Renal cortex interstitium (tissue), 11 donors: ENCODE results near the gene CFAP46. TPM values are rescaled to one million over a fixed set of nuclear protein-coding genes. Genes with fewer than 3 reads are reported as not detected.
"Not testable (repeated sequence)": the region's sequence is repeated elsewhere in the genome, so short reads cannot be mapped to it uniquely, and the experiment has no call there.

Experiments
- DNase-seq, 11 donors: peaks; one replicate each; pipeline ENCODE4 v3.0.0-alpha.2; 2013; ENCODE audit warnings: low read depth in 9 of 11, low spot score in 4 of 11; ENCODE audit errors: extremely low read depth in 1 of 11
- polyA plus RNA-seq, 3 donors: library from polyadenylated mRNA; unstranded; fragments of 120-200 nt; gene quantifications; one replicate each; pipeline ENCODE4 v1.2.1, GENCODE V29; 2013; ENCODE audit not compliant: insufficient read length in 3 of 3

The CFAP46 gene
- polyA plus RNA-seq, 3 donors, result 7.7 to 11.4 (median 8.0) TPM

- no peak for DNase-seq
Observed at GRCh38 chr10:132908621-132909295, 33.6 kb downstream of the CFAP46 start.

DNA sequence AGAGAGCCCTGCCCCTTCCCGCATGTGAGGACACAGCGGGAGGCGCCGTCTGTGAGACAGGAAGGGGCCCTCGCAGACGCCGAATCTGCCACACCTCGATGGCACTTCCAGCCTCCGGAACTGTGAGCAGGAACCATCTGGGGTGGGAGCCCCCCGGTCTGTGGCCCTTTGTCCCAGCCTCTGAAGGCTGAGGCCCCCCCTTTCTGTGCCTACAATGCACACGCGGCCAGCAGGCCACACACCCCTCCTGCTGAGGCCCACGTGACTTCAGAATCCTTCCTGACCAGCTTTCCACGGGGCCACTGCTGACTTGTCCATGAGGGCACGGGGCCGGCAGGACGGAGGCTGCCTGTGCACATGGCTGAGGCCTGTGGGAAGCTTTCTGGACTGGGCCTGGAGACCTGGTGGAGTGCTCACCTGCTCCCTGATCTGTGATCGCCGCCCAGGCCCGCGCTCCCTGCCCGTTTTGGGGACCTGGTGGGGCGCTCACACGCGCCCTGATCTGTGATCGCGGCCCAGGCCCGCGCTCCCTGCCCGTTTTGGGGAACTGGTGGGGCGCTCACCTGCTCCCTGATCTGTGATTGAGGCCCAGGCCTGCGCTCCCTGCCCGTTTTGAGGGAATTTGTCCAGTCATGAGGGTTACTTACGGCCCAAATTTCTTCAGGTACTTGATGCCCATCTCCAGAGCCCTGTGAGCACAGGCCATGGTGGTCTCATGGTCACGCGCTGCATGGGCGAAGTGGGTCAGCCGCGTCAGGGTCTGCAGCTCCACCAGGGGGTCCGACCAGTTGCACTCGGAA is 34.3 kb downstream of the CFAP46 start:
- DNase-seq, result no peak

DNA sequence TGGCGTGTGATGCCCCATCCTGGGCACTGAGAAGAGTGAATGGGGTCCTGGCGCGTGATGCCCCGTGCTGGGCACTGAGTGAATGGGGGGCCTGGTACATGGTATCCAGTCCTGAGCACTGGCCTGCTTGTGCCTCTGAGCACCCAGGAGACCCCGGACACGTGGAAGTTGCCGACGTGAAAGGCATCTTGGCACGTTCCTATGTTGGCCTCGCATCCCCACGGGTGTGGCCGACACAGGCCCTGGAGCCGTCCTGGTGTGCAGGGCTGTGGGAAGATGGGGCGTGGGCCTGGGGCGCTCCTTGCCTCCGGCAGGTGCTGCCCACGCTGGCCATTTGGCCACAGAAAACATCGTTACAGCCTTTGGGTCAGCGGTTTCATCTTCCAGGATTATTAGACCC is 35.5 kb downstream of the CFAP46 start:
- no peak for DNase-seq

- no peak for DNase-seq
Observed at GRCh38 chr10:132906106-132906505, 36.3 kb downstream of the CFAP46 start.

GRCh38 chr10:132905661-132906060 is 36.7 kb downstream of the CFAP46 start:
- DNase-seq, result no peak

DNA sequence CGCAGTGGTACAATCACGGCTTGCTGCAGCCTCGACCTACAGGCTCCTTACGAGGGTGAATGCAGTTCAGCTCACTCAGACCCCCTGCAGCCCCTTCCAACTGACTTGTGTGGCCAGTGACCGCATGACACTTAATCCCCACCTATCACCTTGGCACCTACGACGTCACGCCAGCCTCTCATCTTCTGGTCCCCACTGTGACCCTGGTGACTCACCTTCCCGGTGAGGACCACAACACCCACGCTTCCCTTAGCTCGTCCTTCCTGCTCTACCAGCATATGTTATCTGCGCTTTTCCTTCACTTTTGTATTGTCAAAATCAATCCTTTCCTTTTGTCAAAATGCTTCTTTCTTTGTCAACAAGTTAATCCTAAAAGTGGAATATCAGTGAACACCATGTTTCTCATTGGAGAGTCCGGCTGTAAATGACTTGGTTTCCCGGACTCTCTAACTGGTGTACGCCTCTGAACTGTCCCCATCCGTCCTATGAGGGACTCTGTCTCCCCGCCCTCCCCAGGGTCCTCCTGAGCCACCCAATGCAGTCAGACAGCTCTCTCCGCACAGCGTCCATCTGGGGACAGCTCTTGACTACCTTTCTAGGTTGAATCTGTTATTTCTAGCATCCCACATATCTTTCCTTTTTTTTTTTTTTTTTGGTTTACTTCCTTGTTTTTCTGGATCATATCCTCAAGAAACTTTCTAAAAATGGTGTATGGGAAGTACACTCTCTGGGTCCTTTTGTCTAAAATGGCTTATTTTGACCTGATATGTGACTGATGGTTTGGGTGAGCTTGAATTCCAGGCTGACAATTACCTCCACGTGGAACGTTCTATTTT is 37.3 kb downstream of the CFAP46 start:
- no peak for DNase-seq

DNA sequence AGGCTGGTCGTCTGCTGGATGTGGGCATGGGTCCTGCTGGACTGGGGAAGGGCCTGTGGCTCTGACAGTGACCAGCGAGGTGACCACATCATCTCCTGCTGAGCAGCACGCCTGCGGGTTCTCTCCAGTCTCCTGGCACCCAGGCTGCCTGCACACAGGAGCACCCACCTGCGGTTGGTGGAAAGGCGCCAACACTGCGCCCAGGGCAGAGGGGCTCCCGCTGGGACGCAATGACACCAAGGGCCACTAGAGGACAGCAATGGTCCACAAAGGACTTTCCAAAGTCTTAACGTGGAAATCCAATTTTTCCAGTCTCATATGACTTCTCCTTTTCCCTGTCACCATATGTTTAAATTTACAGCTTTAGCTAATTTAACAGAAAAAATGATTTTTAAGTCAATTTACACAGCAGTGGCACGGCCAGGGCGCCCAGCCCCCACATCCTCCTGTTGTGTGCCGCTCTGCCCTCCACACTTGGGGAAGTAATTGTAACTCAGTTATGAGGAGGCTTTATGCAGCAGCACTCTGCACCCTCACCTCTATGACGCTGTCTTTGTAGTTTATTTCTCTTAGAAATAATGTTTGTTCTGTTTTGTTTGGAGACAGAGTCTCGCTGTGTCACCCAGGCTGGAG is 38.1 kb downstream of the CFAP46 start:
- DNase-seq, result peak in 1 of 11 donors; percentile 23

DNA sequence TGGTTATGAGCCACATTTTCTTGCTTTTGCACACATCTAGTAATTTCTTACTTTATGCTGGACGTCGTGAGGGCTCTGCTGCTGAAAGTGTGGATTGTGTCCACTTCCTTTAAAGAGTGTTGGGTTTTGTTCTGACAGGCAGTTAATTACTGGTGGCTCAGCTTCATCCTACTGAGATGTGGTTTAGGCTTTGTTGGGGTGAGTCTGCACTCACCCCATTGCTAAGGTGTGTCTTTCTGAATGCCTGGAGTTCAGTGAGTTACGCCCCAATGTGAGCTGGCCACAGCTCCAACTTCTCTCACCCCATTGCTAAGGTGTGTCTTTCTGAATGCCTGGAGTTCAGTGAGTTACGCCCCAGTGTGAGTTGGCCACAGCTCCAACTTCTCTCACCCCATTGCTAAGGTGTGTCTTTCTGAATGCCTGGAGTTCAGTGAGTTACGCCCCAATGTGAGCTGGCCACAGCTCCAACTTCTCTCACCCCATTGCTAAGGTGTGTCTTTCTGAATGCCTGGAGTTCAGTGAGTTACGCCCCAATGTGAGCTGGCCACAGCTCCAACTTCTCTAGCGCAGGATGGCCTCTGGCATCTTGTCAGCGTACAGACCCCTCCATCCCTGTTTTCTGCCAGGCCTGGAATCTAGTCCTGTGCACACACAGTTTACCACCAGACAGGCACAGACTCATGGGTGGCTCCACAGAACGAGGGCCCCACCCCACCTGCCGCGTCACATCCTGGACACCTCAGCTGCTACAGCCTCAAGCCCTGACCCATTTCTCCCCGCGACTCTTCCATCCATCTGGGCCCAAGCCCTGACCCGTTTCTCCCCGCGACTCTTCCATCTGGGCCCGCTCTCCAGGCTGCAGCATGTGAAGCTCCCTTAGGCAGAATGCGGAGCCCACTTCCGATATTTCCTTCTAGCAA is 39.5 kb downstream of the CFAP46 start:
- not testable (repeated sequence) for DNase-seq

- no peak for DNase-seq
Observed at GRCh38 chr10:132901351-132901750, 41.0 kb downstream of the CFAP46 start.

DNA sequence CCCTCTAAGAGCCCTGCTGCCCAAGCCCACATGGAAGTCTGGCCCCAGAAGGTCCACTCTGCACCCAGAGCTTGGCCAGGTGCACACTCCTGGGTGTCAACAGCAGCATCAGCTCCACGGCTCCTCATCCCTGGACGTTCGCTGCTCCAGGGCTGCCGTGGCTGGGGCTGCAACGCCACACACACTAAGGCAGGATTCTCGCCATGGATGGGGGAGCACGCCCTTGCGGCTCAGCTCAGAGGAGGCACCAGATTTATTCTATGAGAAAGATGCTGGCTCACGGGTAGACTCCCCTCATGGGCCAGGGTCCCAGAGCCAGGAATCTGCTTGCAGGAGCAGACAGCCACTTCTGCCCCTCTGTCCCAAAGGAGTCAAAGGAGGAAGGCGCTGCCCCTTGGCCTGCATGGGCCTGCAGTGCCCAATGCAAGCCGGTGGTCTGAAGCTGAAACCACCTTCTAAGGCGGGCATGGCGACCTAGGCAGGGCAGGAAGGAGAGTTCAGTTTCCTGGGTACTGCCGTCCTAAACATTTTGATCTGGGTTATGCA is 42.1 kb downstream of the CFAP46 start:
- DNase-seq, result no peak

DNA sequence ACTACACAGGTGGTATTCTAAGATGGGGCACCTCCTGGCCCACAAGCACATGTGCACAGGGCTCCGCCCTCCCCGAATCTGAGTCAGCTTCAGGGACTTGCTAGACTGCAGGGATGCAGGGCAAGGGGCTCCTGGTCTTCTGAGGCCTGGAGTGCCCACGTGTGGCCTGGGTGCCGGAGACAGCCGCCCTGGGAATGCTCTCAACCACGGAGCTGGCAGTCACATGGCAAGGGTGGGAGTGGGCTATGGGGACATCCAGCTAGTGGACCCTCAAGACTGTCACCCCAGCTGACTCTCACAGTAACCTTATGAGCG is 42.7 kb downstream of the CFAP46 start:
- DNase-seq, result no peak

- DNase-seq, result no peak
Observed at GRCh38 chr10:132899054-132899750, 43.2 kb downstream of the CFAP46 start.

DNA sequence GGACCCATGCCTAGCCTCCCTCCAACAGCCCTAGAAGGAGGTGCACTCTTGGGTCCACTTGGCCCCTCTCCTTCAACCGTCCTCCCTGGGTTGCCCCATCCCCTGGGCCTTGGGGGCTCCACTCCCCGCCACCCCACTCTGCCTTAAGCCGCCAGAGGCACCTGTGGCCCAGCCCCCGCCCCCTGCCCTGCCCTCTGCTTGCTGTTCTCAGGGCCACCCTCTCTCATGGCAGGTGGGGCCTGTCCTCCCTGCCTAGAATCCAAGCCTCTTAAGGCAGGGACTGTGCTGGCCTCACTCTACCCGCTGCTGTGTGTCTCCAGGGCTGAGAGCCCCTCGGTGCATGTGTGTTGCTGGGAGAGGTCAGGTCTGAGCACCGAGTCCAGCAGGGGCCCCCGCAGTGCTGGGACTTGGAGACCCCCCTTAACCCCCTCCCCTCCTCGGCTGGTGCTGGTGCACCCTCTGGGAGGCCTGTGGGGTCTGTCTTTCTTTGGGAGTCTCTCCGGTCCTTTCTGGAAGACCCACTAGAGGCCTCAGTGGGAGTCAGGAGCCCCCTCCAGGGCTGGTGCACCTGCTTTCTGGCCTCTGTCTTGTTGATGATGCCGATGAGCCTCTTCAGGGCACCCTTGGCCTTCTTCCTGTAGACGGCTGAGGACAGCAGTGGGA is 43.8 kb downstream of the CFAP46 start:
- no peak for DNase-seq

- DNase-seq, result no peak
Observed at GRCh38 chr10:132897516-132898381, 44.6 kb downstream of the CFAP46 start.

DNA sequence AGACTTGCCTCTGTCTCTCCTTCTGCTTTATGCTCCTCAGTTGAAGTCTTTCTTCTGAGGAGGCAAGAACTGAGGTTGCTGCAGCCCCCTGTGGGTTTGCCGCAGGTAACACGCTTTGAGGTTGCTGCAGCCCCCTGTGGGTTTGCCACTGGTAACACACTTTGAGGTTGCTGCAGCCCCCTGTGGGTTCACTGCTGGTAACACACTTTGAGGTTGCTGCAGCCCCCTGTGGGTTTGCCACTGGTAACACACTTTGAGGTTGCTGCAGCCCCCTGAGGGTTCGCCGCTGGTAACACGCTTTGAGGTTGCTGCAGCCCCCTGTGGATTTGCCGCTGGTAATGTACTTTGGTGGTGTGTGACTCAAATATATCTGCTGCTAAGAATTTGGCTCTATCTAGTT is 48.6 kb downstream of the CFAP46 start:
- not testable (repeated sequence) for DNase-seq

GRCh38 chr10:132893090-132893489 is 49.3 kb downstream of the CFAP46 start:
- no peak for DNase-seq
